ENCODE measurements around the gene F5.

DNA sequence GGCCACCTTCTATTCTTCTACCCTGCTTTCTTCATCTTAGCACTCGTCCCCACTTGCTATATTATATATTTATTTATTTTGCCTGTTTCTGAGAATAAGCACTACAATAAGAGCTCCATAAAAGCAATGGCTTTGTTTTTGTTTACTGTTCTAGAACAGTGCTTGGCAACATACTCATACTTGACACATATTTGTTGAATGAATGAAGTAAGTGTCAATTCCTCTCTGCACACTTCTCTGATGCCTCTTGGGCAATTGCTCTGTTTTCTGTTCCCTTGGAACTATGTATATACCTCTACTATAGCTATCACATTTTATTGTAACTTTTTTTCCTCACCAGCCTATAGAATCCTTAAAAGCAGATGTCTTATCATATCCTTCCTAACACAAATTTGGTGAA is 93.0 kb downstream of the F5 start:
- TF ChIP-seq POLR2AphosphoS5 (IDR thresholded peaks at IDR 0.05; ENCODE audit: low read depth, low read length) (no peak), TAF1 (IDR thresholded peaks at IDR 0.05; ENCODE audit: borderline replicate concordance, low read depth, low read length) (no peak), POLR2A (IDR thresholded peaks at IDR 0.05; ENCODE audit: low read depth, low read length) (no peak)
